ENCODE measurements around the gene RASSF8.

Gene RASSF8

DNA sequence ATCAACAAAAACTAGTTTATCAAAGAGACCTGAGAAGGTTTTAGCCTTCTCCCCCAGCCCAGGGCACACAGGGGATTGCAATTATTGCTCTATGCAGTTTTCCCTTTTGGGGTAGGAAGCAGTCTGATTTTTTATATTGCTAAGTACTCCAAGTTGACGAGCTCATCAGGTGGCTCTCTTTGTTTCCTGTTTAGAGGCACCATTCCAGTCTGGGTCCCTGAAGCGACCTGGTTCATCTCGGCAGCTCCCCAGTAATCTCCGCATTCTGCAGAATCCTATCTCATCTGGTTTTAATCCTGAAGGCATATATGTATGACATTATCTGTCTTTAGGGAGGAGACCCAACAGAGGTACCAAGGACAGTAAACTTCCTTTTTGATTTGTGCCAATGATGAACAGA, 110.0 kb downstream of the RASSF8 start:
- no peak for DNase-seq

DNA sequence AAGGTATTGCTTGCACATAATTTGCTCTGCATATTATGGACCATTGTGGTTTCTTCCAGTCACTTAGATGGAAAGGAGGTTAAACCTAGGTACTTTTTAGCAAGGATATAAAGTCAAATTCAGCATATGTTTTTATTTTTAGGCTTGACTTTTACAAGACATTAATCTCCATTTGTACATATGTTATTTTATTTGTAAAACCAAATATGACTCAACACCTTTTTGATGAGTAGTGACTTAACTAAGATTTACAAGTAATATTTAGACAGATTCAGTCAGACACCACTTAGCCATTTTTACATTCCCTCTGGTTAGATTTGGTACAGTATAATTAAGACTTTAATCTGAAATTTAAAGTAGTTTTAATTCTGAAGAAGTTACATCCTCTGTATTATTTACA, 111.3 kb downstream of the RASSF8 start:
- no peak for DNase-seq

DNA sequence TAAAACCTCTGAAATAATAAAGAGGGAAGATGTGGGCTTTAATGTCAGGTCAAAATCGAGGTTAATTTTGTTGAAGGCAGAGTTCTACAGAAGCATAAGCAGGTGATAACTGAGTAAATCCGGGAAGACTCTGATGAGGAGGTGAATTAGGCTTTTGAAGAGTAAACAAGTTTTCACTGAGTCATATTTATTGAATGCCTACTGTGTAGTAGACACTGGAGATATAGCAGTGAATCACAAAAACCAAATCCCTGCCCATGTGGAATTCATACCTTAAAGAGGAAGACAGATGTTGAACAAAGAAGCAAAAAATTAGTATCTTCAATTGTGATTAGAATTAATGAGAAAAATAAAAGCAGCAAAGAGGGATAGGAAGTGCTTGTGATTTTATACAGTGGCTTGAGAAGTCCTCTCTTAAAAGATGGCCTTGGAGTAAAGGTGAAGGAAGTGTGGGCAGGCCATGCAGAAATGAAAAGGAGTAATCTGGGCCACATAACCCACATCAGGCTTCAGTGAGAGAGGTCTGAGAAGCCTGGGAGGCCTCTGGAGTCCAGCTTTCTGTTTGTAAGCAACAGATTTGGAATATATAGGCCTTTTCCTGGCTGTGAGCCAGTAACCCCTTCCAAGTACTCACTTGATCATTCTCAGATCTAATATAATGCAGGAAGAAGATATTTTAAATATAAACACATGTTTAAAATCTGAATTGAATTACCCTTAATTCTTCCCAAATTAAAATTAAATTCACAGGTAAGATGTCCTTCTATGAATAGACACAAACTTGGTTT, 119.6 kb downstream of the RASSF8 start:
- peak; percentile 16 for DNase-seq

DNA sequence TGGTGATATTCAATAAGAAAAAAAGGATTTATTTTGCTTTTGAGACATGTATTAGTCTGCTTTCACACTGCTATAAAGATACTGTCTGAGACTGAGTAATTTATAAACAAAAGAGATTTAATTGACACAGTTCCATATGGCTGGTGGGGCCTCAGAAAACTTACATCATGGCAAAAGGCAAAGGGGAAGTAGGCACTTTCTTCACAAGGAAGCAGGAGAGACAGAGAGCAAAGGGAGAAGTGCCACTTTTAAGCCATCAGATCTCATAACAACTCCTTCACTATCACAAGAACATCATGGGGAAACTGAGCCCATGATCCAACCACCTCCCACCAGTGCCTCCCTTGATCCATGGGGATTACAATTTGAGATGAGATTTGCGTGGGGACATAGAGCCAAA, 122.4 kb downstream of the RASSF8 start:
- DNase-seq, result no peak

DNA sequence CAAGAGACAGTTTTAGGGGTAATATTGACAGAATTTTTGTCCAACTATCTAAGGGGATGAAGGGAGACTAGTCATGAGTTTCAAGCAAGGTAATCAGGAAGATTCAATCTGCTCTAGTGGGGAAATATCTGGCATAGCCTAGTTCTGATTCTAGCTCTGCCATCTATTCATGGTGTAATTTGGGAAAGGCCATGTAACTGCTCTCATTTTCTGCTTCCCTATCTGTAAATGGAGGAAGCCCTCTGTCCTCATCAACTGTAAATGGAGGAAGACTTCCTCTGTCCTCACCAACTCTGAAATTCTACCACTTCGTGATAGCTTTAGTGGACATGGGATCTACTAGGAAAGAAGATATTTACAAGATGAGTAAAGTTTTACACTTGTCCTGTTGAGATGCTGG, 128.5 kb downstream of the RASSF8 start:
- DNase-seq, result no peak

DNA sequence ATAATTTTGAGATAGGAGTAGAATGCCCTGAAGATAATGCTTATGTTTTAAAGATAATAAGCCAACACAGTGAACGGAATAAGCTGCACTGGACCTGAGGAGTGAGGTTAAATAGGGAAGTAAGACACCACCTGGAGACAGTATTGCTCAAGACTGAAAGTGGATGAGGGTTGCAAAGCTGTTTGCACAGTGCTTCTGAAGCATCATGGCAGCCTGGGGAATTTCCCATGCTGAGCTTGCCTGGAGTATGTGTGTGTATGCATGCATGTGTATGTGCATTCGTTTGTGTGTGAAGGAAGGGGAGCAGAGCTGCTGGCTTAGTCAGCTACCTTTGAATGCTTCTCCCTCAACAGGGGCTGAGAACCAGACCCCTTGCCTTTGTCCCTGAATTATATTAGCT, 130.5 kb downstream of the RASSF8 start:
- DNase-seq, result no peak

DNA sequence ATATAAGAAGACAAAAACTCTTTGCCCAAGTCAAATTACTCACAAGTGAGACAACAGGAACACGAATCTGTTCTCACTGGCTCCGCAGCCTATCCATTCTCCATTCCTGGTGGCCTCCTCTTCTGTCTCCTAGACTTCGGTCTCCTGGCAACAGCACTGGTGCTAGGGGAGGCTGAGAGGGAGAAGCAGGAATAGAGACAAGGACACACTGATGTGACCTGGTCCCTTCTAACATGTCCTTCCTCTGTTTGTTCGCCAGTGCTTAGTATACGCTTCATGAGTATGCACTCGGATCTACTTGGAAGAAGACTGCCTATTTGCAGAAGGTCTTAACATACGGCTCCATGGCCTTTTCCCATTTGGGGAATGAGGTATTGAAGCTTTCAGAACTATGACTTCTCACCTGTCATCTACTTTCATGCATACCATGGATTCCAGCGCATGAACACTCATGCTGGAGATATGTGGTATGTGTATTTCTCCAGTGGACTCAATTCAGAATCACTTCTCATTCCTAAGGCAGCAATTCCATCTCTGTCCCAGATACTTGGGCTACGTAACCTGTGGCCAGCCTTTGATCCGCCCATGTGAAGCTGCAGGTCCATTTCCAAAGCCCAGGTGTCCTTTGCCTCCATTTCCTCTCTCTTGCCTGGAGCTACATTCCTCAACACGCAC, 132.5 kb downstream of the RASSF8 start:
- peak; percentile 31 for DNase-seq

DNA sequence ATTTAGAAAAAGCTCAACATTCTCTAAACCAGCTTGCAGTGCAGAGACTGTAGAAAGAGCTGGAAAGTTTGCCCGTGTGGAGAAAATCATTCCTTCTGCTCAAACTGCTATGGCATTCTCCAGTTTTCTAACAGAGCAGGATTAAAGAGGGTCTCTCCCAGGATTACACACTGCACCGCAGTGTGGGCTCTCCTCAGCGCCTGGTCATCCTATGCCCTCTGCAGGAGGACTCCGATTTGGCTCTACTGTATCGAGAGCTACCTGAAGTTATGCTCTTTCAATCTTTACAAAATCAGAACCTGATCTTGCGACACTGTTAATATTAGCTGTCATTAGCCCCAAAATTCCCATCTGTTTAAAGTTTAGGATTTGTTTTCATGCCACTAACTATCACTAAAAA, 133.3 kb downstream of the RASSF8 start:
- peak; percentile 19 for DNase-seq

DNA sequence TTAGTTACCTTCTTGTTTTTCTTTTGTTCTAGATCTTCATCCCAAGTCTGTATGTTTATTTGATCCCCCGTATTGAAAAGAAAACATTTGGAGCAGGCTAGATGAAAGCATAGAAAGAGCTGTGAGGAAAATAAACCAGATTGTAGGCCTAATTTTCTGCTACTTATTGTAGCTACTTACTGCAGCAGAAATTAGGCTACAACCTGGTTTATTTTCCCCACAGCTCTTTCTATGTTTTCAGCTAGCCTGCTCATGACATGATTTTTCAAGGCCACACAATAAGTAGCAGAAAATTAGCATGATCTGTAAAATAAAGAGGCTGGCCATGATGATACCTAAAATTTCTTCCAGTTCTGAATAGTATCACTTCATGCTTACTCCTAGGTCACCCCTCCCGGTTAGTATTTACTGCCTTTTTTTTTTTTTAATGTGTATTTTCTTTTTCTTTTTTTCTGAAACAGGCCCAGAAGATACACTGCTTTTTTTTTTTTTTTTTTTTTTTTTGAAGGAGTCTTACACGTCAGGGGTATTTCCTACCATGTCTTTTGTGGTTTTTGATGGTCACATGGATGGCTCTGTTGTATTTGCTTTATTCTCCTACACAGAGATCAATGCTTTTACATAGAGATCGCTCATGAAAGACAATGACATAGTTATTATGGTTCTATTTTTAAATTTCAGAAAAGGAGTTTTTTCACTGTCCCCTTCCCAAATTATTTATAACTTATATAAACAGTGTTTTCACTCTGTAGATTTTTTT, 134.0 kb downstream of the RASSF8 start:
- DNase-seq, result peak; percentile 33

DNA sequence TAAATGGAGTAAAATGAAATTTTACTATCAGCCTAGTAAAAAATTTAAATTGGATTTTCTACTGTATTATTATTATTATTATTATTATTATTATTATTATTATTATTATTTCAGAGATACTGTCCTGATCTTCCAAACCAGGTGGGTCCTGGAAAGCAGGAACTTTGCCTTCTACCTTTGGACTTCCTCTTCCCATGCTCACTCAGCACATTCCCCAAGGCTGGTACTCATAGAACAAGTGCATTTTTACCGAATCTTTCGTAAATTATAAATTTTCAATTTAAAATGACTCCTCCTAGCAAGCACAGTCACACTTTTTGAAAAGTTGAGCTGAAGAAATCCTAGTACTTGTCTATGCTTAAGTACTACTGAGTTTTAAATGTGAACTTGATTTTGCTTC, 136.7 kb downstream of the RASSF8 start:
- no peak for DNase-seq

DNA sequence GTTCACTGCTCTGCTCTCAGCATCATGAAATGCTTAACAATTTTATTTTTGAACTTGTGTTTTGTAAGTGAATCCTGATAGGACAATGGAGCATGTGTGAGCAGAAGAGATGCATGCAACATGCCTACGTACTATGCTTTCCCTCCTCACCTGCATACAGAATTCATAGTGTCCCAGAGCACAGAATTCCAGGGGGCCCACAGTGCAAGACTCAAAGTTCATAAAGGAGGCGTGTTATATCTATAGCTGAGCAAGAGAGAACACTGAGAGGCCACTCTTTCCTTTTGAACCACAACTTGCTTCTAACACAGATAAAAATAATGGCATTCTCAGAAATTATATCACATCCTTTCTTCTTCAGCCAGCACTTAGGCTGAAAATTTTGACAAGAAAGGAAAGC, 137.6 kb downstream of the RASSF8 start:
- DNase-seq, result no peak

DNA sequence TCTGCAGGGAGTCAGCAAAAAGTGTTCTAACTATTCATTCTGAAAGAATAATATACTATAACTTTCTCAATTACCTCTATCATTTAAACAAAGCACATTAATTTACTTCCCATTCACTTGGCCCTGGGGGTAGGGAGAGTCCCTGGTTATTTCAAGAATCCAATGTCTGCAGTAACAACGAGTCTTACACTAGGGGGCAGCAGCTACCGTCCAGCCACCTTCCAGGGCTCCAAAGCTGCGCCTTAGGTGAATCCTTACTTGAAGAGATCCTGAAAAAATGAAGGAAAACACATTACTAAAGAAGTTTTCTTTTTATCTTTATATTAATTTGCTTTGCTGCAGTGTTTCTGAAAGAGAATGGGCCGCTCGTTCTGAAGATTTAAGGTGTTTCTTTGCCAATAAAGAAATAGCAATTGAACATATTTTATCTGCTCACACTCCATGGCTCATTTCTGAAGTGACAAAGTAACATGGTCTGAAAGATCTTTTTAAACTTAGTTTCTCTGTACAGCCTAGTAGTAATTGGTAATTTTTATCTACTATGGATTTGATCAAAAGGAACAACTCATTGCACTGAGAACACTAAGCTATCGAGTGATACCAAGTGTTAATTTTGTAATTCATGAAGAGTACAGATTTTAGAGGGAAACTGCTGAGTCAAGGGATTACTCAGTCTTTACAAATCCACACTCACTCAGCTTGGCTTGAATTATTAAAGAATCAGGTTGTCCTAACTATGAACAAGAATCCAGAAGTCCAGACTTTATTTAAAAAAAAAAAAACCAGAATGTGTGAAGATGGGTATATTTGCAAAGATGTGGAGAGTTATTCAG, 138.8 kb downstream of the RASSF8 start:
- DNase-seq, result peak; percentile 73

DNA sequence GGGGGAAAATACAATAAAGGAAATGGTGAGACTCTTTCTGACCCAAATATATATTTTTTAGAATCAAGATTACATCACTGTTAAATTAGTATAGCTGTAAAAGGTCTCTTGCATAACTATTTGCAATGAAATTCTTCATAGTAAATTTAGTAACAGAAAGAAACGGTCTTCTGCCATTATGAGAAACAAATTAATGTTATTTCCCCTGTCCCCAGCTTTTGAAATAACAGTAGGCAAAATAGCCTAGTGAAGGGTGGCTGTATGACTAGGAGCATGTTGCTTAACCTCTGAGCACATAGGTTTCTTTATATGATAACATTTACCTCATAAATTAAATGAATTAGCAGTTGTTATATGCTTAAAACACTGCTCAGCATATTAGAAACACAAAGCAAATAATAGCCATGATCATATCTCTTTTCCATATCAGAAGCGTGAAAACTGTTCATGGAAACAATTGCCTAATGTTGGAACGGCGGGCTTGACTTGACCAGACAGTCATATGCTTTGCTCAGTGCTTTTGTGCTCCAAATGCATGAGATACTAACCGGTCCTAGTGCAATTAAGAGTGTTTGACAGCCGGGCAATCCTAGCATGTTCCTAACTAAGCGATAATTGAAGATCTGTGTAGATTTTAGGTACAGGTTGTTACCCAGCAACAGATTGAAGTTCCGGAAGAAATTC, 142.3 kb downstream of the RASSF8 start:
- no peak for DNase-seq

DNA sequence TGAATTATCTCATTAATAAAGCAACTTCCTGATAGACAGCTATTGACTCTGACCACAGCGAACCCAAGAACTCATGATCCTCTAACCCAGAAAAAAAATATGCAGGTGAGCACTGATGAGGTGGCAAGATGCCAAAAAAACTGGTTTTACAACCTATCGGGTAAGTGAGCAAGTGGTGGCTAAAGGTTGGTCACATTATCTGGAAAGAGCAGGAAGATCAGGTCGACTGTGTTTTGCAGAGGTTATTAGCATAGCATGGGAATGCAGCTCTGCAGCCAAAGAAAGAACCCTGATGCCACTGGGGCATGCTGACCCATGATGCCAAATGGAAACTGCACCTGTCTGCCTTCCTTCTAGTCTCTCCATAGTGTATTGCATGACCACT, 142.9 kb downstream of the RASSF8 start:
- DNase-seq, result no peak

DNA sequence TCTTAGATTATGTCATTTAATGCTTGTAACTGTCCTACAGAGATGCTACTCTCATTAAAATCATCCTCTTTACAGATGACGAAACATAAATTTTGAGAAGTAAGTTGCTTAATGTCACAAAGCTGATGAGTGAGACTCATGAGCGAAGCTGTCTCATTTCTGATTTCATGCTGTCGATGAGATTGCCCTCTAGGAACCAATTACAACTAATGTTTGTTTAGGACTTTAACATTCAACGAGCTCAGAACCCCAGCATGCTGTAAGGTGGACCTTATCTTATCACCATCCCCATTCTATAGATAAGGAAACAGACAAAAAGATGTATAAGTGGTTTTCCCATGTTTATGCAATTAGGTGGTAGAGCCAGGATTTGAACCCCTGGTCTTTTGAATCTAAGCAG, 143.3 kb downstream of the RASSF8 start:
- no peak for DNase-seq

DNA sequence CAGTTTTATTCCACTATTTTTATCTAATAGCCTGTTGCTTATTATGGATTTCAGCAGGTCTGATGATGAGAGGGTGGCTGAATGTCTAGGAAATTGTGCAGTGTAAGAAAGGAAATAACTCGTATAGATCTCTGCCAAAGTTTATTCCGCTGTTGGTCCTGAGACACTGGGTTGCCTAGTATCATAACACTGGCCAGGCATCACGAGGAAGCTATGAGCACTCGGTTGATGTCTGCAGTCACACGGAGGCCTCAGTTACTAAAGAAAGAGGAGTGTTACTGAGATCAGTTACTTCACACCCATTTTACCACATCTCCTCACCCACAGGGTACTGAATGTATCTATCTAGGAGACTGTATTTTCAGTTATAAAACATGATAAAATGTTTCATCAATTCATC, 144.5 kb downstream of the RASSF8 start:
- no peak for DNase-seq

DNA sequence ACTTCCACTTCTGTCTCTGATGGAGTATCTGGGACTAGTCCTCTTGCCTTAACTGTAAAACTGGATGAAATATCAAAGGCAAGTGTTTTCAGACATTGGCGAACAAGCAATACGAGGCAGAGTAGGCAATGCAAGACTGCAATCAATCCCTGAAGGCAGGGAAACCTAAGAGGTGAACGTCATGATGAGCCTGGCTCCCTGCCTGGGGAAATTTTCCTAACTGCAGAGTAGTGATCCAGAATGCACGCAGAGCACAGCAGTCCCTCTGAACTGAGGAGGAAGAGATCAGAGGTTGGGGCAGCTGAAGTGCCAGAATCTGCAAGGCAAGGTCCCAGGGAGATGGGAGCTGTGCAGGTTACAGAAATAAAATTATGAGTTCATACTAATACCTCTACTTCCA, 147.9 kb downstream of the RASSF8 start:
- DNase-seq, result no peak

DNA sequence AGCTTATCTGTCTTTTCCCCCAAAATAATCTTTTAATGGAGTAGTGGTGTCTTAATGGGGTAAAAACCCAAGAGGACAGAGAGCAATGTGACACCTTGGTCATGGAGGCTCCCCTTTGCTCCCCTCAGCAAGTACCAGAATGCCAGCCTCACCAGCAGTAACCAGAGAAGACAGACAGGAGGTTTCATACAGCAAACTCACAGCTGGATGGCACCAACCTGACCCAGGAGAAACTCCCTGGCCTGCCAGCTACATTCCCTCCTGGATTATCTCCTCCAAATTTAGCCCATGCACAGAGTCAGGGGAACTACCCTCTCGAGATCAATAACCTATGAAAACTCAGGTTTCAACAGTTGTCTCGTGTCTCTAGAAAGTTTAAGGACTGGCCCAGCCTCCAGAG, 150.4 kb downstream of the RASSF8 start:
- DNase-seq, result no peak

DNA sequence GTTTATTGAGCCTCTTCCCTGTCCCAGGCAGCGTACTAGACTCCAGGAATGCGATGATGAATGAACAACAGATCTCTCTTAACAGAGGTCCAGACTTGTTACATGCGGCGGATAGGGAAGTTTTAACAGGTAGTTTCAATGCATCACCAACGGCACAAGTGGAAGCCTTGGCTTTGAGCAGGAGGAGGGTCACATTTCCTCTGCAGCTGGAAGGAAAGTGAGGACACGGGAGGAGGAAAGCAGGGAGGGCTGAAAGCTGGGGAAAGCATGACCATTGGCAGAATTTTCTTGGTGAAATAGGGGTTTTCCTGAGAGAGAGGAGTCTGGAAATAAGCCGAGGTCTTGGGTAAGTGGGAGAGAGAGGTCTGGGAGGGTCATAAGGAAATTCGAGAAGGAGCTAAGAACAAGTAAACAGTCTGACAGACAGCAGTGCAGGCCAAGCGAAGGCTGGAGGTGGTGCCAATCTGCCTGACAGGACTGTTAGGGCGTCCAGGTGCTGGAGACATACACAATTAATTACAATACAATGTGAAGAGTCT, 150.9 kb downstream of the RASSF8 start:
- DNase-seq, result peak; percentile 8

DNA sequence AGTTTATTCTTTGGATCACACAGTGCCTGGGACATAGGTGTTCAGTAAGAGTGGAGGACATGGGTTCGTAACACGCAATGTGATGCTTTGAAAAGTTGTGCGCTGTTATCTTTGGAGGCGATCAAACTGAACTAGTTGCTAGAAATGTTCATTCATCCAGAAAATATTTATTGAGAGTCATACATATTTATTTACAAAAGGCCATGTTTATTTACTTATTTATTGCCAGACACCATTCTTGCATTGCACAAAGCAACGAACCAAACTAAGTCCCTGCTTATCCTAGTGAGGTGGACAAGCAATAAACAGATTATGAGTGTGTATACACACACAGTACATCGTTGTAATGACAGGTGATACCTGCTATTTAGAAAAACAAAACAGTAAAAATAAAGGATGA, 153.8 kb downstream of the RASSF8 start:
- no peak for DNase-seq

DNA sequence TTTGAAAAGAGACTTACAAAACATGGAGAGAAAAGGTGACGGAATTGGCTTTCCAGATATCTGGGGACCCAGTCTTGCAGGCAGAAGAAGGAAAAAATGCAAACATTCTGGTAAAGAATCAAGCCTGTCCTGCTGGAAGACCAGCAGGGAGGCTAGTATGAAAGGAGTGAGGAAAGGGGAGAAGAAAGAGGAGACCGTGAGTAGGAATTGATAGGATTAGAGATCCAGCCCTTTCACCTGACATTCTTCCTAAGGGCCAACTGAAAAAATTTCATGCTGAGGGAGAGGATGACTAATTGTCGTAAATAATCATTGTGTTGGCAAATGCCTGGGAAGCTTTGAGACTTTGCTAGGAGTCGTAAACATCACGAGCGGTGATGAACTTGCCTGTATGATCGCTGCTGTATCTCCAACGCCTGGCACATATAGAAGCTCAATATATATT, 154.2 kb downstream of the RASSF8 start:
- DNase-seq, result peak; percentile 37

DNA sequence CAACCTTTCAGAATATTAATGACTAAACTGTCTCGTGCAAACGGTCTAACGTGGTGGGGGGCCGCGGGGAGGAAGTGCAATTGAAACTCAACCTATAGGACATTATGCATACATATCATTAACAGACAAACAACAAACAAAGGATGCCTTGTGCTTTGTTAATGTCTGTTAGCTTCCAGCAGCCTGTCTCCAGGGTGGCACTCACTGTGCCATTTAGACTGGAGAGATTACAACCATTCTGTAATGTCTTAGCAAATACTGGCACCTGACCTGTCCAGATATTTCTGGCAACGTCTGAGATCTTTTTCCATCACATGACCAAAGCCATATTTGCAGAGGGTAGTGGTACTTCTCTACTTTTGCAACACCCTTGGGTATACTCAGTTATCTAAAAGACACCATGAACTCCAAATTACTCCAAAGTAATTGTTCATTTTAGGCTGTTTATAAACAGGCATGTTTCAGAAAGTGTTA, 154.7 kb downstream of the RASSF8 start:
- DNase-seq, result no peak

Data from fibroblast of skin of right quadriceps (primary cell).